COR-L47 (cell line): ENCODE results near the gene SMYD3.

ENCODE experiments used
- DNase-seq: peaks from one replicate; lab custom pipeline; 2025; lab: John Stamatoyannopoulos, UW

Gene SMYD3

GRCh38 chr1:246304484-246305259 is 202.4 kb downstream of the SMYD3 start:
- DNase-seq, result no peak

- no peak for DNase-seq
These were observed 204.3 kb downstream of the SMYD3 start for GRCh38 chr1:246302711-246303317.

- DNase-seq, result no peak
These were observed 204.8 kb downstream of the SMYD3 start for GRCh38 chr1:246302251-246302625.

- DNase-seq, result no peak
These were observed 205.4 kb downstream of the SMYD3 start for GRCh38 chr1:246301553-246302250.

- no peak for DNase-seq
These were observed 206.2 kb downstream of the SMYD3 start for GRCh38 chr1:246300626-246301549.

- no peak for DNase-seq
These were observed 209.5 kb downstream of the SMYD3 start for GRCh38 chr1:246297279-246298265.

- no peak for DNase-seq
These were observed 211.1 kb downstream of the SMYD3 start for GRCh38 chr1:246295968-246296367.

- DNase-seq, result no peak
These were observed 211.7 kb downstream of the SMYD3 start for GRCh38 chr1:246295340-246295739.

GRCh38 chr1:246294263-246294662 is 212.8 kb downstream of the SMYD3 start:
- DNase-seq, result no peak

GRCh38 chr1:246293366-246294121 is 213.5 kb downstream of the SMYD3 start:
- no peak for DNase-seq

- DNase-seq, result no peak
These were observed 214.5 kb downstream of the SMYD3 start for GRCh38 chr1:246292571-246292970.

GRCh38 chr1:246291127-246291526 is 216.0 kb downstream of the SMYD3 start:
- peak; percentile 34 for DNase-seq

GRCh38 chr1:246283771-246284410 is 223.2 kb downstream of the SMYD3 start:
- no peak for DNase-seq

- no peak for DNase-seq
These were observed 225.4 kb downstream of the SMYD3 start for GRCh38 chr1:246281639-246282038.

- DNase-seq, result no peak
These were observed 225.9 kb downstream of the SMYD3 start for GRCh38 chr1:246281195-246281594.

GRCh38 chr1:246280551-246280950 is 226.5 kb downstream of the SMYD3 start:
- DNase-seq, result peak; percentile 21

GRCh38 chr1:246279402-246279801 is 227.7 kb downstream of the SMYD3 start:
- no peak for DNase-seq

- DNase-seq, result no peak
These were observed 228.7 kb downstream of the SMYD3 start for GRCh38 chr1:246278371-246278770.

- DNase-seq, result no peak
These were observed 232.0 kb downstream of the SMYD3 start for GRCh38 chr1:246275036-246275435.

GRCh38 chr1:246274186-246274585 is 232.9 kb downstream of the SMYD3 start:
- no peak for DNase-seq
